ENCODE measurements around the gene NOX5. TPM values are rescaled to one million over a fixed set of nuclear protein-coding genes. Genes with fewer than 3 reads are reported as not detected.

NOX5 gene
- total RNA-seq, 1 donor from 2014 or later = under 0.01 TPM

GRCh38 chr15:69081310-69082004, 67.0 kb downstream of the NOX5 start:
- no peak for DNase-seq

- no peak for DNase-seq
These were observed 67.6 kb downstream of the NOX5 start for GRCh38 chr15:69082021-69082502.

GRCh38 chr15:69082554-69082953, 68.1 kb downstream of the NOX5 start:
- DNase-seq = no peak

- DNase-seq = no peak
These were observed 70.0 kb downstream of the NOX5 start for GRCh38 chr15:69084404-69085030.

- no peak for DNase-seq
These were observed 71.0 kb downstream of the NOX5 start for GRCh38 chr15:69085325-69086081.

GRCh38 chr15:69086427-69087204, 72.1 kb downstream of the NOX5 start:
- DNase-seq = no peak

GRCh38 chr15:69087366-69087976, 73.0 kb downstream of the NOX5 start:
- no peak for DNase-seq

- no peak for DNase-seq
These were observed 73.9 kb downstream of the NOX5 start for GRCh38 chr15:69088300-69088965.

- no peak for DNase-seq
These were observed 74.8 kb downstream of the NOX5 start for GRCh38 chr15:69089258-69089657.

- DNase-seq = no peak
These were observed 75.9 kb downstream of the NOX5 start for GRCh38 chr15:69090197-69090948.

- no peak for DNase-seq
These were observed 77.2 kb downstream of the NOX5 start for GRCh38 chr15:69091654-69092053.

GRCh38 chr15:69092159-69092558, 77.7 kb downstream of the NOX5 start:
- no peak for DNase-seq

GRCh38 chr15:69093127-69093526, 78.6 kb downstream of the NOX5 start:
- DNase-seq = no peak

GRCh38 chr15:69093614-69094013, 79.1 kb downstream of the NOX5 start:
- no peak for DNase-seq

- no peak for DNase-seq
These were observed 79.8 kb downstream of the NOX5 start for GRCh38 chr15:69094124-69094921.

GRCh38 chr15:69095274-69095673, 80.8 kb downstream of the NOX5 start:
- DNase-seq = no peak

GRCh38 chr15:69096196-69096595, 81.7 kb downstream of the NOX5 start:
- DNase-seq = no peak

GRCh38 chr15:69096626-69097025, 82.1 kb downstream of the NOX5 start:
- no peak for DNase-seq

GRCh38 chr15:69098771-69099170, 84.3 kb downstream of the NOX5 start:
- no peak for DNase-seq

GRCh38 chr15:69099941-69100340, 85.4 kb downstream of the NOX5 start:
- no peak for DNase-seq
